ENCODE data around the gene VPS45. TPM values are rescaled to one million over a fixed set of nuclear protein-coding genes. Genes with fewer than 3 reads are reported as not detected.

VPS45 gene
- total and polyA plus RNA-seq, 2 of the 4 experiments (the other 2 are of a cell fraction) = 32.4 to 33.3 TPM

- TF ChIP-seq NFE2L2 (IDR thresholded peaks at IDR 0.05; ENCODE audit: low read depth, low read length) = no peak
- TF ChIP-seq FOS (IDR thresholded peaks at IDR 0.05; ENCODE audit: low read depth, low read length) = no peak
- TF ChIP-seq MAFK (IDR thresholded peaks at IDR 0.05; ENCODE audit: low read depth, low read length) = no peak
- no peak for TF ChIP-seq CHD1 (IDR thresholded peaks at IDR 0.05; ENCODE audit: low read depth, low read length)
- TF ChIP-seq MAZ (IDR thresholded peaks at IDR 0.05; ENCODE audit: borderline replicate concordance, low read depth, low read length) = no peak
- no peak for TF ChIP-seq BHLHE40 (IDR thresholded peaks at IDR 0.05; ENCODE audit: low read depth, low read length)
- TF ChIP-seq CTCF (conservative IDR thresholded peaks at IDR 0.05; ENCODE audit: low read depth, low read length) = no peak
- no peak for TF ChIP-seq ELK1 (IDR thresholded peaks at IDR 0.05; ENCODE audit: borderline replicate concordance, low read depth, low read length)
- TF ChIP-seq POLR2A (IDR thresholded peaks at IDR 0.05; ENCODE audit: low read depth, low read length) = no peak
- TF ChIP-seq USF2 (IDR thresholded peaks at IDR 0.05; ENCODE audit: low read depth, low read length) = no peak
- no peak for TF ChIP-seq SMC3 (IDR thresholded peaks at IDR 0.05; ENCODE audit: low read depth, low read length)
- TF ChIP-seq RFX5 (IDR thresholded peaks at IDR 0.05; ENCODE audit: low read depth, low read length) = no peak
- TF ChIP-seq RAD21 (IDR thresholded peaks at IDR 0.05; ENCODE audit: low read length) = no peak
- no peak for TF ChIP-seq RCOR1 (IDR thresholded peaks at IDR 0.05; ENCODE audit: insufficient replicate concordance, low read length)
- no peak for TF ChIP-seq CEBPB (IDR thresholded peaks at IDR 0.05; ENCODE audit: low read depth, low read length)
- TF ChIP-seq MXI1 (IDR thresholded peaks at IDR 0.05; ENCODE audit: borderline replicate concordance, low read depth, low read length) = no peak
- H2AK9ac ChIP-seq (replicated peaks; ENCODE audit: low read depth, low read length, poor library complexity) = no peak overlapping the region
- H3K27ac ChIP-seq (ENCODE audit: insufficient read depth, low read length) = no peak overlapping the region
- no peak overlapping the region for H3K4me3 ChIP-seq (ENCODE audit: insufficient read depth, low read depth, low read length)
- ChIA-PET POLR2A (ENCODE audit: unreplicated experiment) (no interaction called here), CTCF (interaction anchor here (1.1 kb wide), 1 partner anchor 9 kb away, joined by 5 read pairs; no protein-coding TSS in a partner anchor)
- intact Hi-C loops (cut with micrococcal nuclease) (no loop called here), dilution Hi-C loops (cut with HindIII; ENCODE audit: low sequenced_read_pairs, unreplicated experiment) (no loop called here), in situ Hi-C loops (cut with MboI; ENCODE audit: low sequenced_read_pairs) (no loop called here)
- H2BK15ac ChIP-seq (ENCODE audit: low read depth, low read length) = no peak overlapping the region
- H4K8ac ChIP-seq (ENCODE audit: low read depth in 2 of 2, low read length in 2 of 2) = no peak overlapping the region
- H3K9ac ChIP-seq (ENCODE audit: low read depth, low read length) = no peak overlapping the region
- H3K9me1 ChIP-seq (ENCODE audit: insufficient read depth, low read length) = no peaks in the 10 kb centered on the region
- H3K36me3 ChIP-seq (ENCODE audit: control insufficient read depth, insufficient read depth, low read length) = 0 out of 2 replicates have a peak, but pooled peaks cover 2% of the 10 kb centered on the region
- no peak overlapping the region for H3K18ac ChIP-seq (ENCODE audit: low read depth, low read length)
- no peak overlapping the region for H2BK20ac ChIP-seq (ENCODE audit: low read depth, low read length)
- H3K56ac ChIP-seq (ENCODE audit: extremely low read depth, insufficient read depth, low read length) = no peak overlapping the region
- no peaks in the 10 kb centered on the region for H3K27me3 ChIP-seq (ENCODE audit: control insufficient read depth, insufficient read depth, low read length)
- no peaks in the 10 kb centered on the region for H3K9me3 ChIP-seq (ENCODE audit: control insufficient read depth, insufficient read depth, low read length)
- H4K20me1 ChIP-seq (ENCODE audit: insufficient read depth, low read length) = no peaks in the 10 kb centered on the region
- H2BK120ac ChIP-seq (ENCODE audit: low read depth, low read length) = no peak overlapping the region
- H3K4ac ChIP-seq (ENCODE audit: low read depth, low read length) = no peak overlapping the region
- H4K5ac ChIP-seq (ENCODE audit: low read depth, low read length) = no peak overlapping the region
- no peak overlapping the region for H2AK5ac ChIP-seq (ENCODE audit: low read depth, low read length)
- peaks cover 2% of the 10 kb centered on the region for H3K4me1 ChIP-seq (ENCODE audit: control insufficient read depth, insufficient read depth, low read length)
- H3K4me2 ChIP-seq (ENCODE audit: low read depth, low read length) = no peak overlapping the region
- no peak for DNase-seq
- no TSS peak for BruUV-seq (replicated peaks)
- no peak overlapping the region for H3K23ac ChIP-seq (ENCODE audit: low read depth, low read length)
- H3K14ac ChIP-seq (replicated peaks; ENCODE audit: low read depth, low read length) = no peak overlapping the region
- H2AFZ ChIP-seq (replicated peaks; ENCODE audit: low read length, poor library complexity) = no peak overlapping the region
- H2BK5ac ChIP-seq (ENCODE audit: low read depth, low read length, poor library complexity, severe bottlenecking) = no peak overlapping the region
- ATAC-seq (ENCODE audit: low read depth) = no peak
- H4K91ac ChIP-seq (ENCODE audit: insufficient read depth, low read depth, low read length) = no peak overlapping the region
- peaks cover 0 to 7% of the 10 kb centered on the region in 2 experiments; a peak in 3 of 4 replicates for H3K79me1 ChIP-seq (ENCODE audit: low read depth in 1 of 2, low read length in 2 of 2)
Measured at GRCh38 chr1:150127464-150127863, 59.9 kb downstream of the VPS45 start.
